ENCODE data around the gene HES2.
"Not testable (repeated sequence)": the region's sequence is repeated elsewhere in the genome, so short reads cannot be mapped to it uniquely, and the experiment has no call there.

The HES2 gene

DNA sequence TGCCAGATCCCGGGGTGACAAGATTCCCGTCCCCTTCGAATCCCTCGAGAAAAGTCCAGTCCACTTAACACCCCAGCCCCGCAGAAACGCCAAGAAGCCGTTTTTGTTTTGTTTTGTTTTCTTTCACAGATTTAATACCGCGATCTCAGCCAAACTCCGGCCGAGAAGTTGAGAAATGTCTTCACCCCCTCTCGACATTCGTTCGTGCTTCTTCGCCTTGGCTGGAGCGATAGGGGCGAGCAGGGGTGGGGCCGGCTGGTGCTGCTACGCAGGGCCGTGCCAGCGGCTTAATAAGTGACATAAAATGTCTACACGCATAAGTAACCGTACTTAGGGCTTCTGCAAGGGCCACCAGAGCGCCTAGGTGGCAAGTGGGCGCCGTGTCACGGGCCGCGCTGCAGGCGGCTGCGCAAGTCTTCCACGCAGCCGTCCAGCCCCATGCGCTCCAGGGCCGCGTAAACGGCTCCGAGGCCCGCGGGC, 41.4 kb upstream of the HES2 start:
- DNase-seq (ENCODE audit: low read depth): no peak
- TF ChIP-seq, protein P1, sequence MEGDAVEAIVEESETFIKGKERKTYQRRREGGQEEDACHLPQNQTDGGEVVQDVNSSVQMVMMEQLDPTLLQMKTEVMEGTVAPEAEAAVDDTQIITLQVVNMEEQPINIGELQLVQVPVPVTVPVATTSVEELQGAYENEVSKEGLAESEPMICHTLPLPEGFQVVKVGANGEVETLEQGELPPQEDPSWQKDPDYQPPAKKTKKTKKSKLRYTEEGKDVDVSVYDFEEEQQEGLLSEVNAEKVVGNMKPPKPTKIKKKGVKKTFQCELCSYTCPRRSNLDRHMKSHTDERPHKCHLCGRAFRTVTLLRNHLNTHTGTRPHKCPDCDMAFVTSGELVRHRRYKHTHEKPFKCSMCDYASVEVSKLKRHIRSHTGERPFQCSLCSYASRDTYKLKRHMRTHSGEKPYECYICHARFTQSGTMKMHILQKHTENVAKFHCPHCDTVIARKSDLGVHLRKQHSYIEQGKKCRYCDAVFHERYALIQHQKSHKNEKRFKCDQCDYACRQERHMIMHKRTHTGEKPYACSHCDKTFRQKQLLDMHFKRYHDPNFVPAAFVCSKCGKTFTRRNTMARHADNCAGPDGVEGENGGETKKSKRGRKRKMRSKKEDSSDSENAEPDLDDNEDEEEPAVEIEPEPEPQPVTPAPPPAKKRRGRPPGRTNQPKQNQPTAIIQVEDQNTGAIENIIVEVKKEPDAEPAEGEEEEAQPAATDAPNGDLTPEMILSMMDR (IDR thresholded peaks at IDR 0.05; ENCODE audit: control insufficient read depth, insufficient read depth, low read depth, low read length, missing control alignments): no peak

DNA sequence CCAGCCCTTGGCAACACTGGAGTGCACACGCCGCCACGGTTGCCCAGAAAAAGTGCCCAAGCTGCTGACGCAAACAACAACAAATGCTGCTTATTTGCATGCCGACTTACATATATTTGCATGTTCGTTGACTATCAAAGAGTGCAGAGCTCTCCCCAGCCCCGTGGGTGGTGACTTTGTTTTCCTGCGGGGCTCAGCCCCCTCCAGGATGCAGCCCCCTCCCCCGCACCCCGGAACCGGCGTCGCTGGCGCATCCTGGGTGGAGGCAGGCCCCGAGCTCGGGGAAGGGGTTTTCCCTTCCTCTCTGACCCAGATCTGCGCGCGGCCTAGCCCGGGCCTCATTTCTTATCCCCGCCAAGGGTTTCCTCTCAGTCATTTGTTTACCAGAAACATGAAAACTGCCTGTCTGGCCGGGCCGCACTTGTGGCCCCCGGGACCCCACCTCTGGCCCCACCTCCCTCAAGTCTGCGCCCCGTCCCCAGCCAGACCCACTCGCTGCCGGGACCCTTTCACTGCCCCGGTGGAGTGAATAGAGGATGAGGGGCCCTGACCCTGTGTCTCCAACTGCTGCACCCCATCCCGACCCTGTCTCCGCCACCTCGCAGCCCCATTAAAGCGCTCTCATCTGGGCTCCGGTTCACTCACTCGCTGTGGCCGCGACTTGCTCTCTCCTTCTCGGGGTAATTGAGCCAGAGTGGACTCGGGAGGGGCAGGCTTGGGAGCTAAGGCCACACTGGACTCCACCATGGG, 40.8 kb upstream of the HES2 start:
- no peak overlapping the region for H3K4me3 ChIP-seq (ENCODE audit: control insufficient read depth, low read depth, low read length)
- no peak for DNase-seq (ENCODE audit: low read depth)

More for the DNA sequence above, 41.4 kb upstream of the HES2 start:
- H3K4me3 ChIP-seq (ENCODE audit: control insufficient read depth, low read depth, low read length): no peak overlapping the region

DNA sequence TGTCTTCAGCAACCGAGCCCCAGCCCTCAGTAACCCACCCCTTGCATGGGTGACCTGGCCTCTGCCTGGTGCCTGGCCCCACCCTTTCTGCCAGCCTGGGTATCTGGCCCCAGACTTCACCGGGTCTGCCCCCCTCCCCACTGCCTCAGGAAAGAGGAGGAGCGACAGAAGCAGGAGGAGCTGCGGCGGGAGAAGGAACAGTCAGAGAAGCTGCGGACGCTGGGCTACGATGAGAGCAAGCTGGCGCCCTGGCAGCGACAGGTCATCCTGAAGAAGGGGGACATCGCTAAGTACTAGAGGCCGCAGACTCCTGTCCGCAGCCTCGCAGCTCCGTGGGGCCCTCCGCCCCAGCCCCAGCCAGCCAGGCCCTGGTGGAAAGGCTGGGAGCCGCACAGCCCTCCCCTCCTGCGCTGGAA, 40.1 kb upstream of the HES2 start:
- no peak overlapping the region for H3K4me3 ChIP-seq (ENCODE audit: control insufficient read depth, low read depth, low read length)
- DNase-seq (ENCODE audit: low read depth): no peak
- TF ChIP-seq, protein P1 (IDR thresholded peaks at IDR 0.05; ENCODE audit: control insufficient read depth, insufficient read depth, low read depth, low read length, missing control alignments): no peak

More for the DNA sequence above, 40.8 kb upstream of the HES2 start:
- TF ChIP-seq, protein P1 (IDR thresholded peaks at IDR 0.05; ENCODE audit: control insufficient read depth, insufficient read depth, low read depth, low read length, missing control alignments): no peak

DNA sequence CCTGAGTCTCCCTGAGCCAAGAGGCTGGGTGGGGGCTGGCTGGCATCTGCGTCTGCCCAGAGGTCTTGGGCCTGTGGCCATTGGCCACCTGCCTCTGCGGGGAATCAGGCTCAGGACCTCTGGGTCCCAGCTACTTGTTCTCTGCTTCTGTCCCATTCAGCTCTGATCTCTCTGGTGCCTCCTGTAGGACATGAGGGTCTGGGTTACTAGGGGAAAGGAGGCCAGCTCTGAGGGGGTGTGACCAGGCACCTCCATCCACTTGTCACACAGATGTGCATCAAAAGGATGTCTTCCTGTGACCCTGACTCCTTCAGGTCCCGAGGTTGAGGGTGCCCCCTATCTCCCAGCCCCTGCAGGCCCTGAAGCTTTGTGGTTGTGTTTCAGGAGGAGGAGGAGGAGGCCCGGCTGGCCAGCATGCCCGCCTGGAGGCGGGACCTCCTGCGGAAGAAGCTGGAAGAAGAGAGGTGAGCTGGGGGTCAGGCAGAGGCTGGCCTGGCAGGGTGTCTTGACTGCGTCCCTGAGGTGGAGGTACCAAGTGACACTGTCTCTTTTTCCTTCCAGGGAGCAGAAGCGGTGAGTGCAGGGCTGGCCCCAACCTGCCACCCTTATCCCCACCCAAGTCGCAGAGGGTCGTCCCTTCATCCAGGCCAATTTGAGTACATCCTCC, 37.2 kb upstream of the HES2 start:
- TF ChIP-seq, protein P1 (IDR thresholded peaks at IDR 0.05; ENCODE audit: control insufficient read depth, insufficient read depth, low read depth, low read length, missing control alignments): no peak
- H3K4me3 ChIP-seq (ENCODE audit: control insufficient read depth, low read depth, low read length): no peak overlapping the region
- no peak for DNase-seq (ENCODE audit: low read depth)

DNA sequence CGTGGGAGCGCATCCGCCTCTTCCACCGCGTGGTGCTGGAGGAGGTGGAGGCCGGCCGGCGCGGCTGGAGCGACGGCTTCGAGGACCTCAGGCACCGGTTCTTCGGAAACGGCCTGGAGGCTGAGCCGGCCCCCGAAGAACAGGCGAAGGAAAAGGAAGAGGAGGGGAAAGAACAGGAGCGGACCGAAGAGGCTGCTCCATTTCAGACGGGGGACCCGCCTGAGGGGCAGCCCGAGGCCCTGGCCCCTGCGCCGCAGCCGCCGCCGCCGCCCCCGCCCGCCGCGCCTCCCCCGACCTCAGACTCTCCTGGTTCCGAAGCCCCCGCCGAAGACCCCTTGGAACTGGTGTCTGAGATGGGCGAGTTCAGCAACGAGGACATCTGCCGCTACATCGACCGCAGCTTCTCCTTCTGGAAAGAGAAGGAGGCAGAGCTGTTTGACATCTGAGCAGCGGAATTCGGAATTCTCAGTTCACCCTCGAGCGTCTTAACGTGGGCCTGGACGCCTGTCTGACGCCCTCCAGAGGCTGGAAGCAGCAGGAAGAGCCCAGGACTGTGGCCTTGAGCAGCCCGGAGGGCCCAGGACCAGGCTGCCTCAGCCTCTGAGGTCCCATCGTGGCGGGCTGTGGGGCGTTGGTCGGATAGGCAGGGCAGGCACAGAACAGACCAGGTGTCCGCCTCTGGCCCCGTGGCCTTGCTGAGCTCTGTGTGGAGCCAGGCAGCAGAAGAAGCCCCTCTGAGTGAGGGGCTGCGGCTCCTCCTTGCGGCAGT, 36.2 kb upstream of the HES2 start:
- not testable (repeated sequence) for H3K4me3 ChIP-seq (ENCODE audit: control insufficient read depth, low read depth, low read length); DNase-seq (ENCODE audit: low read depth)

DNA sequence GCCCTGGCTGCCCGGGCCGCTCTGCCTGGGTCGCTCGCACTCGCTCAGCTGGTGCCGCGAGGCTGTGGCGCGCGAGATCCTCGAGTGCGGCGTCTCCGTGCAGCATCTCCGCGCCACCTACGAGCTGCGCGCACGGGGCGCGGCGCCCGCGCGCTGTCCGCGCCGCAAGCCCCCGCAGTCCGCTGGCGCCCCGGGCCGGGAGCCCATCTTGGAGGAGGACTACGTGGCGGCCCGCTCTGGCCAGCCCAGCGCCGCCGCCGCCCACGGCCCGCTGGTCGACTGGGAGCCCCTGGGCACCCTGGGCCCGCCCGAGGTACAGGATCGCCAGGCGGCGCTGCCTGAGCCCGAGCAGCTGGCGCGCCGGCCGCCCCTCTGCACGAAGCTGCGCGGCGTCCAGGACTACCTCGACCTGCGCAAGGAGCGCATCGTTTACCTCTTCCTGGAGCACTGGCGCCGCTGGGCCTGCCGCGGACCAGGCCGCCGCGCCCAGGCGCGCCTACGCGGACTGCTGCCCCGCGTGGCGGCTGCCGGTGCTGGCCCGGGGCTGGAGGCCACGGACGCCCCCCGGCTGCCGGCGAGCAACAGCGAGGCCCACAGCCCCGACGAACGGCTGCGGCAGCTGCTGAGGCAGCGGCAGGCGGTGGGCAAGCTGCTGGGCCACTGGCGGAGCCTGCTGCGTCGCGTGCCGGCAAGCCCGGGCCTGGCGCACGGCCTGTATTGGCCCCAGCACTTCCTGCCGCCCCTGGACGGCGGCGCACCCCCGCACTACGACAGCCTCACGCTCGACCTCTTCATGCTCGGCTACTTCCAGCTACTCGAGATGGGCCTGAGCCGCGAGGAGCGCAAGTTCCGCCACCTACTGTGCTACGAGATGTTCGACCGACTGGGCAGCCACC, 35.4 kb upstream of the HES2 start:
- TF ChIP-seq, protein P1 (IDR thresholded peaks at IDR 0.05; ENCODE audit: control insufficient read depth, insufficient read depth, low read depth, low read length, missing control alignments): no peak
- DNase-seq (ENCODE audit: low read depth): no peak
- no peak overlapping the region for H3K4me3 ChIP-seq (ENCODE audit: control insufficient read depth, low read depth, low read length)

DNA sequence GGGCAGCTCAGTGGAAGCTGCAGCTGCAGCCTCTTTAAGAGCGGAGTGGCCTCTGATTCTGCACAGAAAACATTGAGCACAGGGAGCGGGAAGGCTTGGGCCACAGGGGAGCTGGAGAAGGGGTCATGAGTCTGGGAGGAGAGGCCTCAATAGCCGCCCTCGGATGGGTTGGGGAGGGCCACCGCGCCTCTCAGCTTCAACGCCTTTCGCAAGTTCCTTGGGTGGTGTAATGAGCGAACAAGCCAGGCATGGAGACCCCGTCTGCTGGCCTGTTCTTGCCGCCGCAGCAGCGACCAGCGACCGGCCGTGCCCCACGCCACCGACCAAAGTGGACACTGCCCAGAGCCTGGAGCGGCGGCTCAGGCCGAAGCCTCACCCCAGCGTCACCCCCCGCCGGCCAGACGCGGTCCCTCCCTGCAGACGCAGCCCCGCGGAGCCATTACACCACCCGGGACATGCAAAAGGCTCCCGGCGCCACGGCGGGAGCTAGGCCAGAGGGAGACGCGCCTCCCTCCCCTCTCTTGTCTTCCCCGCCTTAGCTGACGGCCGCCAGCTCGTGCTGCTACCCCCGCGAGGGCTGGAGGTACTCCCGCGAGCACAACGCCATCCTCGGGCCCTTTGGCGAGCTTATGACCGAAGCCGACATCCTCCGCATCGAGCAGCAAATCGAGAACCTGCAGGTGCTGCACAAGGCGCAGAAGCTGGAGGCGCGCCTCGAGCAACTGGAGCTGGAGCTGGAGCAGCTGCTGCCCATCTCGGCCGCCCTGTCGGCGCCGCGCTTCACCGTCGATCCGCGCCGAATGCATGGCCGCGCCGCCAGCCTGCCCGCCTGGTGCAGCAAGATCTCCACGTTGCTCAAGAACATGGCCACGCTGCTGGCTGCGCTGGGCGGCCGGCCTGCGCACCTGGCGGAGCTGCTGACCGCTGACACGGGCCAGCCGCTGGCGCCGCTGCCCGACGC, 34.5 kb upstream of the HES2 start:
- DNase-seq (ENCODE audit: low read depth); H3K4me3 ChIP-seq (ENCODE audit: control insufficient read depth, low read depth, low read length): not testable (repeated sequence)
